Activated T-cell treated with anti-CD3 and anti-CD28 coated beads, Interleukin-2, amount 50 U/mL, for 72 hours (primary cell): ENCODE measurements around the gene ZNF581. TPM values are rescaled to one million over a fixed set of nuclear protein-coding genes. Genes with fewer than 3 reads are reported as not detected.

Experiments
- ATAC-seq, 2 donors: fragments of 150-1000 bp; cut with Tn5 transposase; replicated peaks in 1 of 2; 2 replicates each; pipeline ENCODE4 v1.10.0; 2021; ENCODE audit warnings: moderate library complexity in 2 of 2, mild to moderate bottlenecking in 1 of 2
- DNase-seq, 2 donors: peaks; one replicate each; pipeline ENCODE4 v3.0.0; 2021 to 2022; ENCODE audit warnings: mixed read lengths in 1 of 2
- H3K27ac Mint-ChIP-seq: one replicate; pipeline ENCODE4 v1.8.0; 2022; ENCODE audit warnings: mild to moderate bottlenecking, moderate library complexity, mixed read lengths
- H3K27me3 Mint-ChIP-seq: one replicate; pipeline ENCODE4 v1.8.0; 2022; ENCODE audit warnings: low read depth, mixed read lengths
- H3K36me3 Mint-ChIP-seq, 2 donors: one replicate each; pipeline ENCODE4 v1.8.0; 2022; ENCODE audit warnings: mixed read lengths in 2 of 2, mild to moderate bottlenecking in 1 of 2; ENCODE audit not compliant: insufficient read depth in 2 of 2
- H3K4me1 Mint-ChIP-seq: one replicate; pipeline ENCODE4 v1.8.0; 2022; ENCODE audit warnings: low read depth, mixed read lengths
- H3K4me3 Mint-ChIP-seq, 2 donors: one replicate each; pipeline ENCODE4 v1.8.0; 2022; ENCODE audit warnings: mild to moderate bottlenecking in 2 of 2, mixed read lengths in 2 of 2, moderate library complexity in 2 of 2
- H3K9me3 Mint-ChIP-seq, 2 donors: one replicate each; pipeline ENCODE4 v1.8.0; 2022; ENCODE audit warnings: mixed read lengths in 2 of 2
- total RNA-seq, 2 donors: library from RNA; stranded (reverse); gene quantifications; one replicate each; pipeline ENCODE4 v1.2.3, GENCODE V29; 2022

ZNF581 gene
- total RNA-seq, 2 donors from 2014 or later: 43.1 to 50.7 TPM

GRCh38 chr19:55641426-55642152 is 1.9 kb upstream of the ZNF581 start:
- peaks cover 74% of the 10 kb centered on the region for H3K4me1 Mint-ChIP-seq
- H3K36me3 Mint-ChIP-seq: peaks cover 7 to 20% of the 10 kb centered on the region in 2 donors
- H3K27me3 Mint-ChIP-seq: no peaks in the 10 kb centered on the region
- H3K4me3 Mint-ChIP-seq: peak overlapping the region; percentile 89 to 96
- H3K27ac Mint-ChIP-seq: peak overlapping the region; percentile 82
- H3K9me3 Mint-ChIP-seq: peaks cover 0 to 2% of the 10 kb centered on the region in 2 donors
- ATAC-seq: no peak
- DNase-seq: peak in 1 of 2 donors; percentile 25

DNA sequence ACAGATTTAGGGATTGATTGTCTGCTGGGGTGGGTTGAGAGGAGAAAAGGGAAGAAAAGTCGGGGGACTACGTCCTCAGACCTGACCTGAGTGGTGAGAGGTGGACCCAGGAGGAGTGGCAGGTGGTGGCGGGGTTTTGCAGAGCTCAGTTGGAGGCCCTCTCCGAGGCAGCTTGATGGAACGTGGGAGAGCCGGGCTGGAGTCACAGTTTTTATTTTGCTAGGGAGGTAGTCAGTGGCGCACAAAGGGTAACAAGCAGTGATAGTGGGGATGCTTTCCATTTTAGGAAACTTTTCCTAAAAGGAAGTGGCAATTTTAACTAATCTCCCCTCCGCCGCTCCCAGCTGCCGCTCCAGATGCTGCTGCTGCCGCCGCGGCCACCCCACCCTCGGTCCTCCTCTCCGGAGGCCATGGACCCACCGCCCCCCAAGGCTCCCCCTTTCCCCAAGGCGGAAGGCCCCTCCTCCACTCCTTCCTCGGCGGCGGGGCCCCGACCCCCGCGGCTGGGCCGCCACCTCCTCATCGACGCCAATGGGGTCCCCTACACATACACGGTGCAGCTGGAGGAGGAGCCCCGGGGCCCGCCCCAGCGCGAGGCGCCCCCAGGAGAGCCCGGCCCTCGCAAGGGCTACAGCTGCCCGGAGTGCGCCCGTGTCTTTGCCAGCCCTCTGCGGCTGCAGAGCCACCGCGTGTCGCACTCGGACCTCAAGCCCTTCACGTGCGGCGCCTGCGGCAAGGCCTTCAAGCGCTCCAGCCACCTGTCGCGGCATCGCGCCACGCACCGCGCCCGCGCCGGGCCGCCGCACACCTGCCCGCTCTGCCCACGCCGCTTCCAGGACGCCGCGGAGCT is 1.1 kb upstream of the ZNF581 start:
- Mint-ChIP-seq H3K36me3 (peaks cover 7 to 22% of the 10 kb centered on the region in 2 donors), H3K27me3 (no peaks in the 10 kb centered on the region), H3K27ac (peak overlapping the region; percentile 90), H3K4me3 (peak overlapping the region; percentile 89 to 96), H3K9me3 (peaks cover 0 to 2% of the 10 kb centered on the region in 2 donors), H3K4me1 (peaks cover 74% of the 10 kb centered on the region)
- DNase-seq (peak in 1 of 2 donors; percentile 49), ATAC-seq (peak in 1 of 2 donors; percentile 10)

- H3K36me3 Mint-ChIP-seq: peaks cover 7 to 19% of the 10 kb centered on the region in 2 donors
- H3K27me3 Mint-ChIP-seq: no peaks in the 10 kb centered on the region
- DNase-seq (no peak), ATAC-seq (no peak)
- H3K27ac Mint-ChIP-seq: peak overlapping the region; percentile 88
- H3K4me3 Mint-ChIP-seq: peak overlapping the region; percentile 89 to 96
- peaks cover 0 to 2% of the 10 kb centered on the region in 2 donors for H3K9me3 Mint-ChIP-seq
- peaks cover 69% of the 10 kb centered on the region for H3K4me1 Mint-ChIP-seq
These were observed 383 bp downstream of the ZNF581 start for GRCh38 chr19:55643887-55644176.

DNA sequence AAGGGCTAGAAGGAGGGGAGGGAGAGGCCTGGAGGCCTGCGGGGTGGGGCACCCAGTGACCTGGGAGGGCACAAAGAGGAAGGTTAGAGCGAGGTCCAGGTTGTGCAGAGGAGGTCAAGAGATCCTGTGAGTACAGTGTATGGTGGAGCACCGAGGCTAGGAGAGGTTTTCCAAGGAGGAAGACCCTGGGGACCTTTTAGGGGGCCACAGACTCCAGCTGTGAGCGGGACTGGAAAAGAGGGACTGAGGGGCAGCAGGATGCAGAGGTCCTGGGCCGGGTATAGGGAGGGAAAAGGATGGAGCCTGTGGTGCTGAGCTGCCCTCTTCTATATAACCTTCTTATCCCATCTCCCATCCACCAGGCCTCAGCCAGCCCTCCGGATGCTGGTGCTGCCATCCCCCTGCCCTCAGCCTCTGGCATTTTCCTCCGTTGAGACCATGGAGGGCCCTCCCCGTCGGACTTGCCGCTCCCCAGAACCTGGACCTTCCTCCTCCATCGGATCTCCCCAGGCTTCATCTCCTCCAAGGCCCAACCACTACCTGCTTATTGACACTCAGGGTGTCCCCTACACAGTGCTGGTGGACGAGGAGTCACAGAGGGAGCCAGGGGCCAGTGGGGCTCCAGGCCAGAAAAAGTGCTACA is 863 bp downstream of the ZNF581 start:
- peaks cover 5 to 16% of the 10 kb centered on the region in 2 donors for H3K36me3 Mint-ChIP-seq
- peak overlapping the region; percentile 88 for H3K27ac Mint-ChIP-seq
- no peak for DNase-seq
- ATAC-seq: no peak
- H3K4me1 Mint-ChIP-seq: peaks cover 69% of the 10 kb centered on the region
- no peaks in the 10 kb centered on the region for H3K9me3 Mint-ChIP-seq
- H3K27me3 Mint-ChIP-seq: no peaks in the 10 kb centered on the region
- peak overlapping the region; percentile 89 to 96 for H3K4me3 Mint-ChIP-seq

DNA sequence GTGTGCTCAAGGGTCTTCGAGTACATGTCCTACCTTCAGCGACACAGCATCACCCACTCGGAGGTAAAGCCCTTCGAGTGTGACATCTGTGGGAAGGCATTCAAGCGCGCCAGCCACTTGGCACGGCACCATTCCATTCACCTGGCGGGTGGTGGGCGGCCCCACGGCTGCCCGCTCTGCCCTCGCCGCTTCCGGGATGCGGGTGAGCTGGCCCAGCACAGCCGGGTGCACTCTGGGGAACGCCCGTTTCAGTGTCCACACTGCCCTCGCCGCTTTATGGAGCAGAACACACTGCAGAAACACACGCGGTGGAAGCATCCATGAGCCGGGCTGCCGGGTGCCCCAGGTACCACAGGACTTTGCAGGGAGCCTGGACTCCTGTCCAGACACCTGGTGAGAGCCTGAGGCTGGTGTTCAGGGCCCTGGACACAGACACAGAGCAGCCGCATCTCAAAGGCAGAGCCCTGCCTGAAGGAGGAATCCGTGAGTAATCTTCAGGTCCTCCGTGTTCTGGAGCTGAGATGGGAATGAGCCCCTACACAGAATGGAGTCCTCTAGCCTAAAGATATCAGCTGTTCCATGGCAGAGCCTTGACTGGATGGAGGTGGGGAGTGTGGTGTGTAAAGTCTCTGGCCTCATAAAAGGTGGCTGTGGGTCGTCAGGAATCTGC is 1.5 kb downstream of the ZNF581 start:
- H3K27me3 Mint-ChIP-seq: no peaks in the 10 kb centered on the region
- ATAC-seq: no peak
- H3K4me3 Mint-ChIP-seq: peak overlapping the region; percentile 89 to 96
- H3K27ac Mint-ChIP-seq: no peak overlapping the region
- DNase-seq: no peak
- H3K36me3 Mint-ChIP-seq: peaks cover 5 to 20% of the 10 kb centered on the region in 2 donors
- no peaks in the 10 kb centered on the region for H3K9me3 Mint-ChIP-seq
- peaks cover 69% of the 10 kb centered on the region for H3K4me1 Mint-ChIP-seq

GRCh38 chr19:55645512-55645881 is 2.0 kb downstream of the ZNF581 start:
- DNase-seq: no peak
- Mint-ChIP-seq H3K4me1 (peaks cover 69% of the 10 kb centered on the region), H3K4me3 (peak overlapping the region; percentile 89 to 96), H3K27me3 (no peaks in the 10 kb centered on the region), H3K9me3 (no peaks in the 10 kb centered on the region), H3K36me3 (peaks cover 5 to 20% of the 10 kb centered on the region in 2 donors), H3K27ac (peak overlapping the region; percentile 44)
- no peak for ATAC-seq

DNA sequence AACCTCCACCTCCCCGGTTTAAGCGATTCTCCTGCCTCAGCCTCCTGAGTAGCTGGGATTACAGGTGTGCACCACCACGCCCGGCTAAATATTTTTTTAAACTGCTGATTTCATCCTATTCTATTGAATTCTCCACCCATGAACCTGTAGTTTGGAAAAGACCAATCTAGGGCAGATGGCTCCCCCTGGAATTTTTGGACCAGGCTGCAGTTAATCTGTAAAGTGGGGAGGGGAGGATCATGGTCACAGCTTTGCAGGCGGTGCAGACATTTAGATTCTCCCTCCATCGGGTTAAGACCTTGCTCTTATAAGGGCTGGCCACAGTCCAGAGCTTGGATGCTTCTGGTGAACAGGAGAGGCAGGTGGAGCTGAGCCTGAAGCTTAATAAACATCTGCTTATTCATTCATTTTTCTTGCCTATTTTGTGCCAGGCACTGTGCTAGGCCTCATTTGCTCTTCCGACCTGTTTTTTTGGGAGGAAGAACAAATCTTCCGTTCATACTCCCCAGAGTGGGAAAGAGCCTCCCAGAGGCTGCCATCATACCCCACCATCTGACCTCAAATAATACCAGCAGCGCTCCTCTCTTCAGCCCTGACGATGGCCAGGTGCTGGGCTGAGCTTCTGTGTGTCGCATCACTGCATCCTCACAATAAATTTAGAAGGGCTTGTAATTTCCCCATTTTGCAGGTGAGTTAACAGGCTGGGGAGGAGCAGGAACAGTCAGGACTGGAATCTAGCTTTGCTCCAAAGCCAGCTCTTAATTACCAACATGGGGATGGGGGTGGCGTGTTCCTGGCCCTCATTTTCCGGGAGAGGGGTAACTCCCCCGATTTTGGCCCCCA is 3.7 kb downstream of the ZNF581 start:
- no peak overlapping the region for H3K27ac Mint-ChIP-seq
- H3K27me3 Mint-ChIP-seq: no peaks in the 10 kb centered on the region
- peaks cover 3 to 16% of the 10 kb centered on the region in 2 donors for H3K36me3 Mint-ChIP-seq
- no peak for ATAC-seq
- DNase-seq: no peak
- peak overlapping the region; percentile 90 for H3K4me3 Mint-ChIP-seq
- H3K9me3 Mint-ChIP-seq: no peaks in the 10 kb centered on the region
- H3K4me1 Mint-ChIP-seq: peaks cover 73% of the 10 kb centered on the region

- Mint-ChIP-seq H3K4me1 (peaks cover 73% of the 10 kb centered on the region), H3K36me3 (peaks cover 2 to 14% of the 10 kb centered on the region in 2 donors), H3K27ac (peak within 1 kb of the TSS; percentile 80), H3K27me3 (no peaks in the 10 kb centered on the region), H3K4me3 (peak within 1 kb of the TSS; percentile 90 to 92), H3K9me3 (no peaks in the 10 kb centered on the region)
- ATAC-seq: peak; percentile 23 to 35
- DNase-seq: peak; percentile 62 to 63
These were observed 4.5 kb downstream of the ZNF581 start, which contains the start of gene CCDC106 for GRCh38 chr19:55647732-55648584. Gene CCDC106 (plus strand): TSS chr19:55648212. CDS start chr19:55649047, 835 bp downstream.

DNA sequence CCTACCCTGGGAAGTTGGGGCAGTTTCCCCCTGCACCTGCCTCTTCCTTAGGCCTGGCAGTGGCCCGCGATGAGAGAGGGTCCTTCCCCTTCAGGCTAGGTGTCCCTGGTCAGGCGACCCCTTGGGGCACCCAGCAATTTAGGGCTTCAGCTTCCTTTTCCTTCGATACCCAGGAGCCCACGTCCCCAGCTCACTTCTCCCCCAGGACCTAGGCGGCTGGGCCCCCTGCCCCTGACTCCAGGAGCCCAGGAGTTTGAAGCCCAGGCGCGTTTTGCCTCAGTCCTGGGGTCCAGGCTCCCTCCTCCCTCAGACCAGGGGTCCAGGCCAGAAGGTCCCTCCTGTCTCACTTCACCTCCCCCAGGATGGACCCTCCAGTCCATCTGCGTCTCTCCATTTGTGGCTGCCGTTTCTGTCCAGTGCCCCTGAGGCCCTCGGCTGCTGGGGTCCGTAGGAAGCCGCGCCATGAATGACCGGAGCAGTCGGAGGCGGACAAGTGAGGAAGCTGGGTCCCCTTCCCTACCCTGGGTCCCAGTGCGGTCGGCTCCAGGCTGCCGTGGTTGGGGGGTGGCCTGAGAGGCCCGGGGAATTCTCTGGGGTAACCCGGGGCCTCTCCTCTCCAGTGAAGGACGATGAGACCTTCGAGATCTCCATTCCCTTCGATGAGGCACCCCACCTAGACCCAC is 5.3 kb downstream of the ZNF581 start:
- peak overlapping the region; percentile 78 to 92 for H3K4me3 Mint-ChIP-seq
- ATAC-seq: no peak
- no peak for DNase-seq
- H3K27ac Mint-ChIP-seq: peak overlapping the region; percentile 80
- no peaks in the 10 kb centered on the region for H3K27me3 Mint-ChIP-seq
- no peaks in the 10 kb centered on the region for H3K9me3 Mint-ChIP-seq
- H3K36me3 Mint-ChIP-seq: peaks cover 0 to 11% of the 10 kb centered on the region in 2 donors
- peaks cover 66% of the 10 kb centered on the region for H3K4me1 Mint-ChIP-seq

DNA sequence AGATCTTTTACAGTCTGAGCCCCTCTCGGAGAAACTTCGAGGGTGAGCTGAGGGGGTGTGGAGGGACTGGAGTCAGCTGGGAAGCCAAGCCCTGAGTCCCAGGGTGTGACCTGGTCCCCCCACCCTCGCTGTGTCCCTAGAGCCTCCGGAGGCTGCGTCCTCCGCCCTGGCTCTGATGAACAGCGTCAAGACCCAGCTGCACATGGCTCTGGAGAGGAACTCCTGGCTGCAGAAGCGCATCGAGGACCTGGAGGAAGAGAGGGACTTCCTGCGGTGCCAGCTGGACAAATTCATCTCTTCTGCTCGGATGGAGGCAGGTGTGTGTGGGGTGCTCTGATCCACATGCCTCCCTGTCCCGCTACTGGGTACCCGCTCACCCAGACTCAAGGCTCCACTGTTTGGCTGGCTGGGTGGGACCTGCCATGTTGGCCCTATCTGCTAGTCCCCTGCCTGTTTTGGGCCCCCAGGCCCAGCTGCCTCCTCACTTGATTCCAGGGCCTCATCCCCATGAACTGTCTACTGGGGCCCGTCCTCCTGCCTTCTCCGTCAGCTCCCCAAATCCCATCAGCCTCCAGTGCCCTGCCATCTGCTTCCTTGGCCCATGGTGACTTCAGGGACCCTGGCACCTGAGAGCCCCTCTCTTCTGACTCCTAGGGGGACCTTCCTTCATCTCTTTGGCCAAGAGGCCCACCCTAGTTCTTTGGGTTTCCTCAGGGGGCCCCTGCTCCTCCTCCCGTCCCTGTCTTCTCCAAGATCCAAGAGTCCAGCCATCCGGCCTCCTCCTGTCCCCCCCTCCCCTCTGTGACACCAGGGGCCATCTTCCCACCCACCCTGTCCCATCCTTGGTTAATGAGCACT is 6.0 kb downstream of the ZNF581 start:
- H3K27me3 Mint-ChIP-seq: no peaks in the 10 kb centered on the region
- ATAC-seq (no peak), DNase-seq (no peak)
- no peaks in the 10 kb centered on the region for H3K9me3 Mint-ChIP-seq
- peaks cover 61% of the 10 kb centered on the region for H3K4me1 Mint-ChIP-seq
- peak overlapping the region; percentile 78 to 92 for H3K4me3 Mint-ChIP-seq
- no peak overlapping the region for H3K27ac Mint-ChIP-seq
- peaks cover 0 to 11% of the 10 kb centered on the region in 2 donors for H3K36me3 Mint-ChIP-seq
